DND-41 (cell line): Measurements from ENCODE around the gene ATXN2.
"Not testable (repeated sequence)": the region's sequence is repeated elsewhere in the genome, so short reads cannot be mapped to it uniquely, and the experiment has no call there.

ENCODE experiments used
- ATAC-seq: fragments of 200-7000 bp; cut with Tn5 transposase; 3 replicates; pipeline ENCODE4 v1.9.1; 2021; ENCODE audit warnings: low read depth; ENCODE audit not compliant: insufficient read depth
- DNase-seq: peaks from one replicate; pipeline ENCODE4 v3.0.0-alpha.2; 2020
- H2AFZ ChIP-seq: 2 replicates; pipeline ENCODE4 v1.6.0; 2012; ENCODE audit warnings: low read depth, low read length
- H3K27ac ChIP-seq: 2 replicates; pipeline ENCODE4 v1.5.1; 2012; ENCODE audit warnings: low read length, inconsistent platforms
- H3K27me3 ChIP-seq: fragments of 200-600 bp; sonication (generic); 2 replicates; pipeline ENCODE4 v1.6.0; 2012; ENCODE audit warnings: low read length, mild to moderate bottlenecking, inconsistent platforms; ENCODE audit not compliant: insufficient read depth, poor library complexity
- H3K36me3 ChIP-seq: 2 replicates; pipeline ENCODE4 v1.5.1; 2012; ENCODE audit warnings: low read length, inconsistent platforms; ENCODE audit not compliant: insufficient read depth
- H3K4me1 ChIP-seq: 2 replicates; pipeline ENCODE4 v1.5.1; 2012; ENCODE audit warnings: mild to moderate bottlenecking, low read length; ENCODE audit not compliant: insufficient read depth
- H3K4me2 ChIP-seq: 2 replicates; pipeline ENCODE4 v1.6.0; 2012; ENCODE audit warnings: mild to moderate bottlenecking, moderate library complexity, low read length, inconsistent platforms; ENCODE audit not compliant: insufficient read depth
- H3K4me3 ChIP-seq, 2 experiments: fragments of 200-600 bp in 1 of 2; shearing (Covaris generic) in 1 of 2; 2 replicates each; pipeline ENCODE4 v1.5.1; 2012 to 2016; ENCODE audit warnings: inconsistent platforms in 2 of 2, low read length in 2 of 2, mild to moderate bottlenecking in 2 of 2, low read depth in 1 of 2, moderate library complexity in 1 of 2
- H3K79me2 ChIP-seq: 2 replicates; pipeline ENCODE4 v1.6.0; 2012; ENCODE audit warnings: low read length, inconsistent platforms; ENCODE audit not compliant: insufficient read depth
- H3K9ac ChIP-seq: 2 replicates; pipeline ENCODE4 v1.6.0; 2012; ENCODE audit warnings: low read depth, mild to moderate bottlenecking, inconsistent platforms, low read length, moderate library complexity
- H3K9me3 ChIP-seq: 2 replicates; pipeline ENCODE4 v1.5.1; 2012; ENCODE audit warnings: low read length, moderate library complexity, mild to moderate bottlenecking, inconsistent platforms; ENCODE audit not compliant: insufficient read depth, severe bottlenecking
- H4K20me1 ChIP-seq: 2 replicates; pipeline ENCODE4 v1.6.0; 2012; ENCODE audit warnings: low read length; ENCODE audit not compliant: insufficient read depth
- EZH2 ChIP-seq: IDR thresholded peaks from 3 replicates; pipeline ENCODE4 v1.6.1; 2012; ENCODE audit warnings: borderline replicate concordance, low read depth, mild to moderate bottlenecking, moderate library complexity, low read length, inconsistent platforms; ENCODE audit not compliant: severe bottlenecking
- TF ChIP-seq, protein P1 (sequence below): IDR thresholded peaks from 2 replicates; pipeline ENCODE4 v1.5.1; 2012; ENCODE audit warnings: borderline replicate concordance, low read length, moderate library complexity, mild to moderate bottlenecking; ENCODE audit not compliant: poor library complexity, severe bottlenecking; ENCODE audit errors: extremely low read depth

The ATXN2 gene

DNA sequence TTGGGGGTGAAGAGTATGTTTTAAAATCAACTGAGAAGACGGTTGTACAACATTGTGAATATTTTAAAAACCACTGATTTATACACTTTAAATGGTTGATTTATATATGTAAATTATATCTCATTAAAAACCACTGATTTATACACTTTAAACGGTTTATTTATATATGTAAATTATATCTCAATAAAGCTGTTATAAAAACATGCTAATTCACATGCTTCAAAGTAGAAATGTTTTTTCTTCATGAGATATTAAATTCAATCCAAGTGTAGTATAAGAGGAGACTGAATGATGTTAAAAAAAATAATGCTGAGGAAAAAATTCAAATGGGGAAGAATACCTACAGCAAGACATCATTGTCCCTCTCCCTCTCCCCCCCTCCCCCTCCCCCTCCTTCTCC is 92.9 kb downstream of the ATXN2 start:
- no peaks in the 10 kb centered on the region for H3K9me3 ChIP-seq
- no peak overlapping the region for H2AFZ ChIP-seq
- TF ChIP-seq EZH2 = no peak
- TF ChIP-seq, protein P1, sequence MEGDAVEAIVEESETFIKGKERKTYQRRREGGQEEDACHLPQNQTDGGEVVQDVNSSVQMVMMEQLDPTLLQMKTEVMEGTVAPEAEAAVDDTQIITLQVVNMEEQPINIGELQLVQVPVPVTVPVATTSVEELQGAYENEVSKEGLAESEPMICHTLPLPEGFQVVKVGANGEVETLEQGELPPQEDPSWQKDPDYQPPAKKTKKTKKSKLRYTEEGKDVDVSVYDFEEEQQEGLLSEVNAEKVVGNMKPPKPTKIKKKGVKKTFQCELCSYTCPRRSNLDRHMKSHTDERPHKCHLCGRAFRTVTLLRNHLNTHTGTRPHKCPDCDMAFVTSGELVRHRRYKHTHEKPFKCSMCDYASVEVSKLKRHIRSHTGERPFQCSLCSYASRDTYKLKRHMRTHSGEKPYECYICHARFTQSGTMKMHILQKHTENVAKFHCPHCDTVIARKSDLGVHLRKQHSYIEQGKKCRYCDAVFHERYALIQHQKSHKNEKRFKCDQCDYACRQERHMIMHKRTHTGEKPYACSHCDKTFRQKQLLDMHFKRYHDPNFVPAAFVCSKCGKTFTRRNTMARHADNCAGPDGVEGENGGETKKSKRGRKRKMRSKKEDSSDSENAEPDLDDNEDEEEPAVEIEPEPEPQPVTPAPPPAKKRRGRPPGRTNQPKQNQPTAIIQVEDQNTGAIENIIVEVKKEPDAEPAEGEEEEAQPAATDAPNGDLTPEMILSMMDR = no peak
- peaks cover 56% of the 10 kb centered on the region for H3K36me3 ChIP-seq
- H3K79me2 ChIP-seq = no peaks in the 10 kb centered on the region
- no peak overlapping the region for H3K4me2 ChIP-seq
- H4K20me1 ChIP-seq = no peaks in the 10 kb centered on the region
- ATAC-seq (no peak), DNase-seq (no peak)
- H3K4me1 ChIP-seq = no peaks in the 10 kb centered on the region
- H3K27me3 ChIP-seq = no peaks in the 10 kb centered on the region
- H3K27ac ChIP-seq = no peak overlapping the region
- H3K9ac ChIP-seq = no peak overlapping the region
- H3K4me3 ChIP-seq = no peak overlapping the region

DNA sequence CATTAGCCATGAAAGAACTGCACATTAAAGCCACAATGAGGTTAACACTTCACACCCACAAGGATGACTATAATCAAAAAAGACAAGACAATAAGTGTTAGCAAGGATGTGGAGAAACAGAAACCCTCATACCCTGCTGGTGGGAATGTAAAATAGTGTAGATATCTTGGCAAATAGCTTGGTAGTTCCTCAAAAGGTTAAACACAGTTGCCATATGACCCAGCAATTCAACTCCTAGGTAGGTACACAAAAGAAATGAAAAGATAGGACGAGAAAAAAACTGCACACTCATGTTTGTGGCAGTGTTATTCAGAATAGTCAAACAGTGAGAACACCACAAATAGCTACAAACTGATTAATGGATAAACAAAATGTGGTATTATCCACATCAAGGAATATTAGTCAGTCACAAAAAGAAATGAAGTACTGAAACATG is 93.5 kb downstream of the ATXN2 start:
- H3K79me2 ChIP-seq = no peaks in the 10 kb centered on the region
- TF ChIP-seq, protein P1 = no peak
- no peak for TF ChIP-seq EZH2
- H4K20me1 ChIP-seq = no peaks in the 10 kb centered on the region
- no peak overlapping the region for H3K4me2 ChIP-seq
- DNase-seq = no peak
- H3K4me1 ChIP-seq = no peaks in the 10 kb centered on the region
- no peak overlapping the region for H3K9ac ChIP-seq
- H3K27me3 ChIP-seq = no peaks in the 10 kb centered on the region
- no peaks in the 10 kb centered on the region for H3K9me3 ChIP-seq
- no peak overlapping the region for H2AFZ ChIP-seq
- H3K4me3 ChIP-seq = no peak overlapping the region
- H3K27ac ChIP-seq = no peak overlapping the region
- peaks cover 57% of the 10 kb centered on the region for H3K36me3 ChIP-seq
- no peak for ATAC-seq

DNA sequence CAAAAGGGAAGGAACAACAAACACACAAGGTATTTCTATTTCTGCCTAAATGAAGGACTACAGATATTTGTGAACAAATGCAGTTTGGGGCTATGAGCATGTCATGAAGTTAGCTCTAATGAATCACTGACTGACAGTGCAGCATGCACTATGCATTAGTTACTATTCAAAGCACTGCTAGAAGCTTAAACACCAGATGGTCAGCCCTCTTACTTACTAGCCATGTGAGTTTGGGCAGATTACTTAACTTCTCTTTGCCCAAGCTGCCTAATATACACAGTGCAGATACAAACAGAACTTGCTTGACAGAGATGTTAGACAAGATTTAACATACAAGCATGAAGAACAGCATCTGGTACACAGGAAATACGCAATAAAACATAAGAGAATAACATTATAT is 96.0 kb downstream of the ATXN2 start:
- no peak for TF ChIP-seq EZH2
- TF ChIP-seq, protein P1 = no peak
- Histone ChIP-seq H3K4me2 (no peak overlapping the region), H2AFZ (no peak overlapping the region), H3K9me3 (no peaks in the 10 kb centered on the region), H4K20me1 (no peaks in the 10 kb centered on the region), H3K4me3 (no peak overlapping the region), H3K27ac (no peak overlapping the region), H3K79me2 (no peaks in the 10 kb centered on the region), H3K27me3 (no peaks in the 10 kb centered on the region), H3K36me3 (peaks cover 54% of the 10 kb centered on the region), H3K4me1 (no peaks in the 10 kb centered on the region), H3K9ac (no peak overlapping the region)
- no peak for DNase-seq
- no peak for ATAC-seq

DNA sequence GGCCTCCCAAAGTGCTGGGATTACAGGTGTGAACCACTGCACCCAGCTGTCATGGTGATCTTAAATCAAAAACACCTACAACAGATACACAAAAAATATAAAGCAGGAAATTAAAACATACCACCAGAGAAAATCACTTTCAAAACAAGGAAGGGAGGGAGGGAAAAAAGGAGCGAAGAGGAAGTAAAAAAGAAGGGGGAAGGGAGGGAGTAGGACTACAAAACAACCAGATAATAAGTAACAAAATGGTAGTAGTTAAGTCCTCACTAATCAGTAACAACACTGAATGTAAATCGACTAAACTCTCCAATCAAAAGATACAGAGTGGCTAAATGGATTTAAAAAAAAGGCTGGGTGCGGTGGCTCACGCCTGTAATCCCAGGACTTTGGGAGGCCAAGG is 104.4 kb downstream of the ATXN2 start:
- TF ChIP-seq, protein P1 = no peak
- no peak for TF ChIP-seq EZH2
- Histone ChIP-seq H3K27me3 (no peaks in the 10 kb centered on the region), H4K20me1 (no peaks in the 10 kb centered on the region), H3K4me1 (no peaks in the 10 kb centered on the region), H2AFZ (no peak overlapping the region), H3K4me2 (no peak overlapping the region), H3K36me3 (peaks cover 71% of the 10 kb centered on the region), H3K4me3 (no peak overlapping the region), H3K27ac (no peak overlapping the region), H3K9ac (no peak overlapping the region), H3K79me2 (no peaks in the 10 kb centered on the region), H3K9me3 (no peaks in the 10 kb centered on the region)
- no peak for ATAC-seq
- DNase-seq = no peak

DNA sequence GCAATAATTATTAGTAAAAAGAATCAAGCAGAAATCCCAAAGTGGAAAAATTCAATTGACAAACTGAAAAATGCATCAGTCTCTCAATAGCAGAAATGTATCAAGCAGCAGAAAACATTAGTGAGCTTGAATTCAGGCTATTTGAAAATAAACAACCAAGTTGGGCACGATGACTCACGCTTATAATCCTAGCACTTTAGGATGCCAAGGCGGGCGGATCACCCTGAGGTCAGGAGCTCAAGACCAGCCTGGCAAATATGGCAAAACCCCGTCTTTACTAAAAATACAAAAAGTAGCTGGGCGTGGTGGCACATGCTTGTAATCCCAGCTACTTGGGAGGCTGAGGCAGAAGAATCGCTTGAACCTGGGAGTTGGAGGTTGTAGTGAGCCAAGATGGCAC is 106.1 kb downstream of the ATXN2 start:
- H3K9me3 ChIP-seq, H3K27ac ChIP-seq, H3K4me2 ChIP-seq, ATAC-seq, H3K4me3 ChIP-seq, H3K9ac ChIP-seq, H3K4me1 ChIP-seq, H3K27me3 ChIP-seq, DNase-seq, H4K20me1 ChIP-seq, H3K79me2 ChIP-seq, H2AFZ ChIP-seq: not testable (repeated sequence)
- H3K36me3 ChIP-seq = peaks cover 63% of the 10 kb centered on the region
